CD4-positive, alpha-beta memory T cell (primary cell): ENCODE measurements around the gene NOTCH3. TPM values are rescaled to one million over a fixed set of nuclear protein-coding genes. Genes with fewer than 3 reads are reported as not detected.

Source experiments
- CTCF ChIA-PET: fragments of 350-600 bp; sonication (Branson Sonifier 250); formaldehyde crosslinking; loops from one replicate; lab custom pipeline; 2021; ENCODE audit warnings: inconsistent platforms; ENCODE audit not compliant: partially characterized antibody; lab: Charles Lee
- POLR2A ChIA-PET: fragments of 350-600 bp; sonication (Branson Sonifier 250); formaldehyde crosslinking; loops from one replicate; lab custom pipeline; 2021; ENCODE audit not compliant: partially characterized antibody; lab: Charles Lee
- DNase-seq, 5 donors: peaks; one replicate each; pipeline versions ENCODE4 v3.0.0 to v3.0.0-alpha.2; 2020 to 2022; ENCODE audit warnings: mixed read lengths in 1 of 5
- H3K27ac ChIP-seq: one replicate; pipeline ENCODE4 v1.7.0; 2013; ENCODE audit warnings: low read depth, low read length
- H3K27me3 ChIP-seq: 2 replicates; pipeline ENCODE4 v1.7.0; 2013; ENCODE audit warnings: mild to moderate bottlenecking, low read length, moderate library complexity; ENCODE audit not compliant: insufficient read depth
- H3K36me3 ChIP-seq: 2 replicates; pipeline ENCODE4 v1.7.0; 2013; ENCODE audit warnings: mild to moderate bottlenecking, low read length, moderate library complexity; ENCODE audit not compliant: insufficient read depth
- H3K4me1 ChIP-seq: 2 replicates; pipeline ENCODE4 v1.7.0; 2013; ENCODE audit warnings: mild to moderate bottlenecking, low read length, moderate library complexity; ENCODE audit not compliant: insufficient read depth
- H3K4me3 ChIP-seq, 2 donors: one replicate each; pipeline ENCODE4 v1.7.0; 2013; ENCODE audit warnings: low read length in 2 of 2, mild to moderate bottlenecking in 1 of 2
- H3K9me3 ChIP-seq, 2 donors: one replicate each; pipeline ENCODE4 v1.7.0; 2013; ENCODE audit warnings: low read length in 2 of 2, control low read depth in 1 of 2; ENCODE audit not compliant: control insufficient read depth in 1 of 2
- H3K27ac Mint-ChIP-seq, 7 donors: one replicate each; pipeline ENCODE4 v1.8.0; 2020 to 2021; ENCODE audit warnings: mixed read lengths in 7 of 7, mild to moderate bottlenecking in 6 of 7, inconsistent platforms in 3 of 7, moderate library complexity in 3 of 7
- H3K27me3 Mint-ChIP-seq, 2 donors: one replicate each; pipeline ENCODE4 v1.8.0; 2020 to 2021; ENCODE audit warnings: mixed read lengths in 2 of 2
- H3K36me3 Mint-ChIP-seq, 2 donors: one replicate each; pipeline ENCODE4 v1.8.0; 2020 to 2021; ENCODE audit warnings: mixed read lengths in 2 of 2, inconsistent platforms in 1 of 2, mild to moderate bottlenecking in 1 of 2
- H3K4me1 Mint-ChIP-seq, 4 donors: one replicate each; pipeline ENCODE4 v1.8.0; 2020 to 2021; ENCODE audit warnings: mixed read lengths in 4 of 4, mild to moderate bottlenecking in 1 of 4
- H3K4me3 Mint-ChIP-seq, 8 donors: one replicate each; pipeline ENCODE4 v1.8.0; 2020 to 2021; ENCODE audit warnings: mixed read lengths in 8 of 8, mild to moderate bottlenecking in 7 of 8, moderate library complexity in 6 of 8, inconsistent platforms in 3 of 8
- H3K9me3 Mint-ChIP-seq, 8 donors: one replicate each; pipeline ENCODE4 v1.8.0; 2020 to 2021; ENCODE audit warnings: mixed read lengths in 8 of 8, mild to moderate bottlenecking in 5 of 8, inconsistent platforms in 3 of 8, moderate library complexity in 1 of 8
- intact Hi-C: fragments of 100-400 bp; cut with micrococcal nuclease; formaldehyde crosslinking; loops from one replicate; pipeline ENCODE4 v1.15.1; 2023
- polyA plus RNA-seq, 2 donors: library from polyadenylated mRNA; unstranded; fragments of 300-500 nt; fragmentation: Illumina TruSeq; gene quantifications; one replicate each; pipeline ENCODE4 v1.2.3, GENCODE V29; 2021
- total RNA-seq, 2 experiments: library from RNA; stranded (reverse); gene quantifications; one replicate each; pipeline ENCODE4 v1.2.3, GENCODE V29; 2021

The NOTCH3 gene
- total and polyA plus RNA-seq, 4 experiments from 2014 or later: 0.14 to 0.23 TPM; not detected in 2

- CTCF ChIA-PET: no interaction called here
- no peak overlapping the region for H3K27ac Mint-ChIP-seq
- no peak overlapping the region for H3K4me3 Mint-ChIP-seq
- peaks cover 0 to 18% (median 13%) of the 10 kb centered on the region in 8 donors for H3K9me3 Mint-ChIP-seq
- Histone ChIP-seq H3K27ac (no peak overlapping the region), H3K4me3 (no peak overlapping the region), H3K4me1 (no peaks in the 10 kb centered on the region), H3K9me3 (no peaks in the 10 kb centered on the region), H3K36me3 (no peaks in the 10 kb centered on the region), H3K27me3 (no peaks in the 10 kb centered on the region)
- H3K4me1 Mint-ChIP-seq: no peaks in the 10 kb centered on the region
- DNase-seq: no peak
- POLR2A ChIA-PET: no interaction called here
- H3K27me3 Mint-ChIP-seq: peaks cover 0 to 7% of the 10 kb centered on the region in 2 donors
- intact Hi-C loops: no loop called here
- no peaks in the 10 kb centered on the region for H3K36me3 Mint-ChIP-seq
Measured at GRCh38 chr19:15170345-15170744, 30.4 kb downstream of the NOTCH3 start.

GRCh38 chr19:15169541-15170285 lies 31.1 kb downstream of the NOTCH3 start:
- Histone ChIP-seq H3K4me3 (no peak overlapping the region), H3K36me3 (no peaks in the 10 kb centered on the region), H3K27ac (no peak overlapping the region), H3K4me1 (no peaks in the 10 kb centered on the region), H3K9me3 (peaks cover 0 to 6% of the 10 kb centered on the region in 2 donors), H3K27me3 (no peaks in the 10 kb centered on the region)
- intact Hi-C loops: no loop called here
- Mint-ChIP-seq H3K27me3 (peaks cover 0 to 7% of the 10 kb centered on the region in 2 donors), H3K36me3 (no peaks in the 10 kb centered on the region), H3K4me1 (no peaks in the 10 kb centered on the region), H3K27ac (no peak overlapping the region), H3K4me3 (no peak overlapping the region), H3K9me3 (peaks cover 0 to 24% (median 16%) of the 10 kb centered on the region in 8 donors)
- ChIA-PET CTCF (no interaction called here), POLR2A (no interaction called here)
- DNase-seq: no peak

GRCh38 chr19:15166700-15167099 lies 34.1 kb downstream of the NOTCH3 start:
- no peak overlapping the region for H3K4me3 Mint-ChIP-seq
- H3K36me3 Mint-ChIP-seq: no peaks in the 10 kb centered on the region
- intact Hi-C loops: no loop called here
- ChIA-PET POLR2A (no interaction called here), CTCF (no interaction called here)
- H3K27me3 Mint-ChIP-seq: peaks cover 2 to 5% of the 10 kb centered on the region in 2 donors
- Histone ChIP-seq H3K36me3 (no peaks in the 10 kb centered on the region), H3K27me3 (no peaks in the 10 kb centered on the region), H3K4me1 (no peaks in the 10 kb centered on the region), H3K9me3 (peaks cover 0 to 6% of the 10 kb centered on the region in 2 donors), H3K4me3 (no peak overlapping the region), H3K27ac (no peak overlapping the region)
- no peak for DNase-seq
- H3K9me3 Mint-ChIP-seq: peaks cover 0 to 32% (median 20%) of the 10 kb centered on the region in 8 donors
- no peak overlapping the region for H3K27ac Mint-ChIP-seq
- H3K4me1 Mint-ChIP-seq: no peaks in the 10 kb centered on the region

GRCh38 chr19:15161028-15161984 lies 39.5 kb downstream of the NOTCH3 start:
- peaks cover 0 to 27% (median 15%) of the 10 kb centered on the region in 8 donors for H3K9me3 Mint-ChIP-seq
- peak overlapping the region in 1 of 7 donors; percentile 48 for H3K27ac Mint-ChIP-seq
- no peak overlapping the region for H3K4me3 Mint-ChIP-seq
- POLR2A ChIA-PET: no interaction called here
- peaks cover 2% of the 10 kb centered on the region in 2 donors for H3K27me3 Mint-ChIP-seq
- Histone ChIP-seq H3K27me3 (no peaks in the 10 kb centered on the region), H3K9me3 (peaks cover 0 to 6% of the 10 kb centered on the region in 2 donors), H3K4me1 (no peaks in the 10 kb centered on the region), H3K4me3 (no peak overlapping the region), H3K36me3 (no peaks in the 10 kb centered on the region), H3K27ac (no peak overlapping the region)
- no peaks in the 10 kb centered on the region for H3K4me1 Mint-ChIP-seq
- no peaks in the 10 kb centered on the region for H3K36me3 Mint-ChIP-seq
- intact Hi-C loops: no loop called here
- CTCF ChIA-PET: interaction anchor here (0.6 to 0.9 kb wide), 3 partner anchors 12 to 408 kb away, joined by 3 to 5 read pairs (median 3); no protein-coding TSS in a partner anchor
- no peak for DNase-seq

- Mint-ChIP-seq H3K36me3 (no peaks in the 10 kb centered on the region), H3K27me3 (peaks cover 4 to 6% of the 10 kb centered on the region in 2 donors), H3K27ac (no peak overlapping the region), H3K9me3 (peaks cover 0 to 15% (median 8%) of the 10 kb centered on the region in 8 donors), H3K4me3 (no peak overlapping the region), H3K4me1 (no peaks in the 10 kb centered on the region)
- ChIA-PET CTCF (interaction anchor here (2.0 to 2.7 kb wide), 2 partner anchors 10 to 17 kb away, joined by 8 to 10 read pairs; no protein-coding TSS in a partner anchor), POLR2A (no interaction called here)
- no peak for DNase-seq
- no peak overlapping the region for H3K4me3 ChIP-seq
- no peaks in the 10 kb centered on the region for H3K27me3 ChIP-seq
- H3K27ac ChIP-seq: no peak overlapping the region
- intact Hi-C loops: no loop called here
- no peaks in the 10 kb centered on the region for H3K9me3 ChIP-seq
- H3K4me1 ChIP-seq: no peaks in the 10 kb centered on the region
- no peaks in the 10 kb centered on the region for H3K36me3 ChIP-seq
Measured at GRCh38 chr19:15159251-15159650, 41.5 kb downstream of the NOTCH3 start.

- H3K9me3 Mint-ChIP-seq: peaks cover 0 to 13% (median 3%) of the 10 kb centered on the region in 8 donors
- DNase-seq: no peak
- H3K27ac ChIP-seq: no peak overlapping the region
Measured at GRCh38 chr19:15156391-15156790, 44.4 kb downstream of the NOTCH3 start.

GRCh38 chr19:15155296-15155695 lies 45.5 kb downstream of the NOTCH3 start:
- H3K4me1 ChIP-seq: no peaks in the 10 kb centered on the region
- POLR2A ChIA-PET: no interaction called here
- peaks cover 0 to 4% (median 2%) of the 10 kb centered on the region in 4 donors for H3K4me1 Mint-ChIP-seq

More at GRCh38 chr19:15156391-15156790, 44.4 kb downstream of the NOTCH3 start:
- intact Hi-C loops: no loop called here
- no peaks in the 10 kb centered on the region for H3K4me1 Mint-ChIP-seq
- H3K36me3 Mint-ChIP-seq: no peaks in the 10 kb centered on the region
- H3K27me3 Mint-ChIP-seq: peaks cover 12 to 16% of the 10 kb centered on the region in 2 donors
- H3K4me3 Mint-ChIP-seq: no peak overlapping the region
- H3K27ac Mint-ChIP-seq: no peak overlapping the region
- ChIA-PET POLR2A (no interaction called here), CTCF (interaction anchor here (2.0 kb wide), 1 partner anchor 64 kb away, joined by 10 read pairs; no protein-coding TSS in a partner anchor)
- Histone ChIP-seq H3K4me1 (no peaks in the 10 kb centered on the region), H3K4me3 (no peak overlapping the region), H3K36me3 (no peaks in the 10 kb centered on the region), H3K9me3 (no peaks in the 10 kb centered on the region), H3K27me3 (no peaks in the 10 kb centered on the region)

More at GRCh38 chr19:15155296-15155695, 45.5 kb downstream of the NOTCH3 start:
- H3K4me3 ChIP-seq: no peak overlapping the region
- no peaks in the 10 kb centered on the region for H3K9me3 ChIP-seq
- intact Hi-C loops: no loop called here
- peaks cover 0 to 13% (median 3%) of the 10 kb centered on the region in 8 donors for H3K9me3 Mint-ChIP-seq
- no peak for DNase-seq
- CTCF ChIA-PET: interaction anchor here (0.6 to 7.5 kb wide), 7 partner anchors 21 to 426 kb away, joined by 3 to 82 read pairs (median 4); no protein-coding TSS in a partner anchor
- H3K27ac Mint-ChIP-seq: no peak overlapping the region
- H3K27ac ChIP-seq: no peak overlapping the region
- no peaks in the 10 kb centered on the region for H3K36me3 Mint-ChIP-seq
- H3K27me3 Mint-ChIP-seq: peaks cover 12 to 19% of the 10 kb centered on the region in 2 donors
- no peaks in the 10 kb centered on the region for H3K36me3 ChIP-seq
- H3K27me3 ChIP-seq: no peaks in the 10 kb centered on the region
- H3K4me3 Mint-ChIP-seq: no peak overlapping the region
